Measurements from ENCODE around the gene ST6GALNAC5. TPM values are rescaled to one million over a fixed set of nuclear protein-coding genes. Genes with fewer than 3 reads are reported as not detected.

ST6GALNAC5 gene
- total and polyA plus RNA-seq, 2 experiments from 2014 or later, result 4.1 to 19.2 TPM

DNA sequence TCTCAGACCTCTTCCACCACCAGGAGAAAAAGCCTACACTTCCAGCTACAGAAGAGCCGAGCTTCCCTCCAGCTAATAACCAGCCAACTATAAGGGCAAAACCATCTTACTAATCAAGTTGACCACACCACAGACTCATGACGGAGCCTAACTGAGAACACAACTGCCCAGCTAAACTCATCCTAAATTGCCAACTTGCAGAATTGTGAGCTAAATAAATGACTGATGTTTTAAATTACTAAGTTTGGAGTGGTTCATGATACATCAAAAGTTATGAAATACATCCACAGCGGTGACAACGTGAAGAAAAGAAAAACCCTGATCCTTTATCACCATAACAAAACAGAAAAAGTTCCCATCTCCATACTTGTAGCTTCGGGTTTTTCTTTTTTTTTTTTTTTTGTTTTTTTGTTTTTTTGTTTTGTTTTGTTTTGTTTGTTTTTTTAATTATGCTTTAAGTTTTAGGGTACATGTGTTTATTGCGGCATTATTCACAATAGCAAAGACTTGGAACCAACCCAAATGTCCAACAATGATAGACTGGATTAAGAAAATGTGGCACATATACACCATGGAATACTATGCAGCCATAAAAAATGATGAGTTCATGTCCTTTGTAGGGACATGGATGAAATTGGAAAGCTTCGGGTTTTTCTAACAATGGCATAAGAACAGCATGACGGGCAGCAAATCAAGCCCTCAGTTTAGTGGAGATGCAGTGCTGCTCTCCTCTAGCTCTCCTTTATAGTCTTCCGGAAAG is 229.4 kb downstream of the ST6GALNAC5 start:
- no peaks in the 10 kb centered on the region for H3K36me3 Mint-ChIP-seq (ENCODE audit: low read depth)
- Histone ChIP-seq H2AFZ (no peak overlapping the region), H3K36me3 (ENCODE audit: insufficient read depth) (no peaks in the 10 kb centered on the region), H3F3A (replicated peaks; ENCODE audit: low read depth) (no peaks in the 10 kb centered on the region), H3K27me3 (ENCODE audit: insufficient read depth) (no peaks in the 10 kb centered on the region), H3K4me3 (no peak overlapping the region), H3K4me1 (ENCODE audit: insufficient read depth) (no peaks in the 10 kb centered on the region), H3K79me2 (replicated peaks; ENCODE audit: insufficient read depth) (no peaks in the 10 kb centered on the region), H3K27ac (ENCODE audit: low read depth) (no peak overlapping the region), H3K9me2 (ENCODE audit: insufficient read depth) (no peaks in the 10 kb centered on the region), H3K4me2 (no peak overlapping the region), H4K20me1 (replicated peaks; ENCODE audit: insufficient read depth) (no peaks in the 10 kb centered on the region)
- peak overlapping the region; percentile 26; the same call in 1 of the 2 replicates for H3K27ac Mint-ChIP-seq
- no peak overlapping the region for H3K4me3 Mint-ChIP-seq
- ATAC-seq, result no peak
- peaks cover 4% of the 10 kb centered on the region; the same call in 1 of the 3 replicates for H3K9me3 Mint-ChIP-seq
- no peak for TF ChIP-seq JUNB (IDR thresholded peaks at IDR 0.05; ENCODE audit: unreplicated experiment)
- TF ChIP-seq EZH2 (IDR thresholded peaks at IDR 0.05; ENCODE audit: low read depth, unreplicated experiment), result no peak
- TF ChIP-seq, protein P1, sequence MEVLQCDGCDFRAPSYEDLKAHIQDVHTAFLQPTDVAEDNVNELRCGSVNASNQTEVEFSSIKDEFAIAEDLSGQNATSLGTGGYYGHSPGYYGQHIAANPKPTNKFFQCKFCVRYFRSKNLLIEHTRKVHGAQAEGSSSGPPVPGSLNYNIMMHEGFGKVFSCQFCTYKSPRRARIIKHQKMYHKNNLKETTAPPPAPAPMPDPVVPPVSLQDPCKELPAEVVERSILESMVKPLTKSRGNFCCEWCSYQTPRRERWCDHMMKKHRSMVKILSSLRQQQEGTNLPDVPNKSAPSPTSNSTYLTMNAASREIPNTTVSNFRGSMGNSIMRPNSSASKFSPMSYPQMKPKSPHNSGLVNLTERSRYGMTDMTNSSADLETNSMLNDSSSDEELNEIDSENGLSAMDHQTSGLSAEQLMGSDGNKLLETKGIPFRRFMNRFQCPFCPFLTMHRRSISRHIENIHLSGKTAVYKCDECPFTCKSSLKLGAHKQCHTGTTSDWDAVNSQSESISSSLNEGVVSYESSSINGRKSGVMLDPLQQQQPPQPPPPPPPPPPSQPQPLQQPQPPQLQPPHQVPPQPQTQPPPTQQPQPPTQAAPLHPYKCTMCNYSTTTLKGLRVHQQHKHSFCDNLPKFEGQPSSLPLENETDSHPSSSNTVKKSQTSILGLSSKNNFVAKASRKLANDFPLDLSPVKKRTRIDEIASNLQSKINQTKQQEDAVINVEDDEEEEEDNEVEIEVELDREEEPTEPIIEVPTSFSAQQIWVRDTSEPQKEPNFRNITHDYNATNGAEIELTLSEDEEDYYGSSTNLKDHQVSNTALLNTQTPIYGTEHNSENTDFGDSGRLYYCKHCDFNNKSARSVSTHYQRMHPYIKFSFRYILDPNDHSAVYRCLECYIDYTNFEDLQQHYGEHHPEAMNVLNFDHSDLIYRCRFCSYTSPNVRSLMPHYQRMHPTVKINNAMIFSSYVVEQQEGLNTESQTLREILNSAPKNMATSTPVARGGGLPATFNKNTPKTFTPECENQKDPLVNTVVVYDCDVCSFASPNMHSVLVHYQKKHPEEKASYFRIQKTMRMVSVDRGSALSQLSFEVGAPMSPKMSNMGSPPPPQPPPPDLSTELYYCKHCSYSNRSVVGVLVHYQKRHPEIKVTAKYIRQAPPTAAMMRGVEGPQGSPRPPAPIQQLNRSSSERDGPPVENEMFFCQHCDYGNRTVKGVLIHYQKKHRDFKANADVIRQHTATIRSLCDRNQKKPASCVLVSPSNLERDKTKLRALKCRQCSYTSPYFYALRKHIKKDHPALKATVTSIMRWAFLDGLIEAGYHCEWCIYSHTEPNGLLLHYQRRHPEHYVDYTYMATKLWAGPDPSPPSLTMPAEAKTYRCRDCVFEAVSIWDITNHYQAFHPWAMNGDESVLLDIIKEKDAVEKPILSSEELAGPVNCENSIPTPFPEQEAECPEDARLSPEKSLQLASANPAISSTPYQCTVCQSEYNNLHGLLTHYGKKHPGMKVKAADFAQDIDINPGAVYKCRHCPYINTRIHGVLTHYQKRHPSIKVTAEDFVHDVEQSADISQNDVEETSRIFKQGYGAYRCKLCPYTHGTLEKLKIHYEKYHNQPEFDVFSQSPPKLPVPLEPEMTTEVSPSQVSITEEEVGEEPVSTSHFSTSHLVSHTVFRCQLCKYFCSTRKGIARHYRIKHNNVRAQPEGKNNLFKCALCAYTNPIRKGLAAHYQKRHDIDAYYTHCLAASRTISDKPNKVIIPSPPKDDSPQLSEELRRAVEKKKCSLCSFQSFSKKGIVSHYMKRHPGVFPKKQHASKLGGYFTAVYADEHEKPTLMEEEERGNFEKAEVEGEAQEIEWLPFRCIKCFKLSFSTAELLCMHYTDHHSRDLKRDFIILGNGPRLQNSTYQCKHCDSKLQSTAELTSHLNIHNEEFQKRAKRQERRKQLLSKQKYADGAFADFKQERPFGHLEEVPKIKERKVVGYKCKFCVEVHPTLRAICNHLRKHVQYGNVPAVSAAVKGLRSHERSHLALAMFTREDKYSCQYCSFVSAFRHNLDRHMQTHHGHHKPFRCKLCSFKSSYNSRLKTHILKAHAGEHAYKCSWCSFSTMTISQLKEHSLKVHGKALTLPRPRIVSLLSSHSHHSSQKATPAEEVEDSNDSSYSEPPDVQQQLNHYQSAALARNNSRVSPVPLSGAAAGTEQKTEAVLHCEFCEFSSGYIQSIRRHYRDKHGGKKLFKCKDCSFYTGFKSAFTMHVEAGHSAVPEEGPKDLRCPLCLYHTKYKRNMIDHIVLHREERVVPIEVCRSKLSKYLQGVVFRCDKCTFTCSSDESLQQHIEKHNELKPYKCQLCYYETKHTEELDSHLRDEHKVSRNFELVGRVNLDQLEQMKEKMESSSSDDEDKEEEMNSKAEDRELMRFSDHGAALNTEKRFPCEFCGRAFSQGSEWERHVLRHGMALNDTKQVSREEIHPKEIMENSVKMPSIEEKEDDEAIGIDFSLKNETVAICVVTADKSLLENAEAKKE (CRISPR knock-in tag; IDR thresholded peaks at IDR 0.05), result no peak
- no peak for TF ChIP-seq STAT1 (IDR thresholded peaks at IDR 0.05; ENCODE audit: unreplicated experiment)
- TF ChIP-seq, protein P2, sequence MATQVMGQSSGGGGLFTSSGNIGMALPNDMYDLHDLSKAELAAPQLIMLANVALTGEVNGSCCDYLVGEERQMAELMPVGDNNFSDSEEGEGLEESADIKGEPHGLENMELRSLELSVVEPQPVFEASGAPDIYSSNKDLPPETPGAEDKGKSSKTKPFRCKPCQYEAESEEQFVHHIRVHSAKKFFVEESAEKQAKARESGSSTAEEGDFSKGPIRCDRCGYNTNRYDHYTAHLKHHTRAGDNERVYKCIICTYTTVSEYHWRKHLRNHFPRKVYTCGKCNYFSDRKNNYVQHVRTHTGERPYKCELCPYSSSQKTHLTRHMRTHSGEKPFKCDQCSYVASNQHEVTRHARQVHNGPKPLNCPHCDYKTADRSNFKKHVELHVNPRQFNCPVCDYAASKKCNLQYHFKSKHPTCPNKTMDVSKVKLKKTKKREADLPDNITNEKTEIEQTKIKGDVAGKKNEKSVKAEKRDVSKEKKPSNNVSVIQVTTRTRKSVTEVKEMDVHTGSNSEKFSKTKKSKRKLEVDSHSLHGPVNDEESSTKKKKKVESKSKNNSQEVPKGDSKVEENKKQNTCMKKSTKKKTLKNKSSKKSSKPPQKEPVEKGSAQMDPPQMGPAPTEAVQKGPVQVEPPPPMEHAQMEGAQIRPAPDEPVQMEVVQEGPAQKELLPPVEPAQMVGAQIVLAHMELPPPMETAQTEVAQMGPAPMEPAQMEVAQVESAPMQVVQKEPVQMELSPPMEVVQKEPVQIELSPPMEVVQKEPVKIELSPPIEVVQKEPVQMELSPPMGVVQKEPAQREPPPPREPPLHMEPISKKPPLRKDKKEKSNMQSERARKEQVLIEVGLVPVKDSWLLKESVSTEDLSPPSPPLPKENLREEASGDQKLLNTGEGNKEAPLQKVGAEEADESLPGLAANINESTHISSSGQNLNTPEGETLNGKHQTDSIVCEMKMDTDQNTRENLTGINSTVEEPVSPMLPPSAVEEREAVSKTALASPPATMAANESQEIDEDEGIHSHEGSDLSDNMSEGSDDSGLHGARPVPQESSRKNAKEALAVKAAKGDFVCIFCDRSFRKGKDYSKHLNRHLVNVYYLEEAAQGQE (IDR thresholded peaks at IDR 0.05; ENCODE audit: unreplicated experiment), result no peak
- TF ChIP-seq, protein P3, sequence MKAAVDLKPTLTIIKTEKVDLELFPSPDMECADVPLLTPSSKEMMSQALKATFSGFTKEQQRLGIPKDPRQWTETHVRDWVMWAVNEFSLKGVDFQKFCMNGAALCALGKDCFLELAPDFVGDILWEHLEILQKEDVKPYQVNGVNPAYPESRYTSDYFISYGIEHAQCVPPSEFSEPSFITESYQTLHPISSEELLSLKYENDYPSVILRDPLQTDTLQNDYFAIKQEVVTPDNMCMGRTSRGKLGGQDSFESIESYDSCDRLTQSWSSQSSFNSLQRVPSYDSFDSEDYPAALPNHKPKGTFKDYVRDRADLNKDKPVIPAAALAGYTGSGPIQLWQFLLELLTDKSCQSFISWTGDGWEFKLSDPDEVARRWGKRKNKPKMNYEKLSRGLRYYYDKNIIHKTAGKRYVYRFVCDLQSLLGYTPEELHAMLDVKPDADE (IDR thresholded peaks at IDR 0.05), result no peak
- TF ChIP-seq NANOG (IDR thresholded peaks at IDR 0.05; ENCODE audit: borderline replicate concordance), result no peak
- TF ChIP-seq CREB1 (CRISPR knock-in tag; IDR thresholded peaks at IDR 0.05; ENCODE audit: low read depth), result no peak
- TF ChIP-seq, protein P4, sequence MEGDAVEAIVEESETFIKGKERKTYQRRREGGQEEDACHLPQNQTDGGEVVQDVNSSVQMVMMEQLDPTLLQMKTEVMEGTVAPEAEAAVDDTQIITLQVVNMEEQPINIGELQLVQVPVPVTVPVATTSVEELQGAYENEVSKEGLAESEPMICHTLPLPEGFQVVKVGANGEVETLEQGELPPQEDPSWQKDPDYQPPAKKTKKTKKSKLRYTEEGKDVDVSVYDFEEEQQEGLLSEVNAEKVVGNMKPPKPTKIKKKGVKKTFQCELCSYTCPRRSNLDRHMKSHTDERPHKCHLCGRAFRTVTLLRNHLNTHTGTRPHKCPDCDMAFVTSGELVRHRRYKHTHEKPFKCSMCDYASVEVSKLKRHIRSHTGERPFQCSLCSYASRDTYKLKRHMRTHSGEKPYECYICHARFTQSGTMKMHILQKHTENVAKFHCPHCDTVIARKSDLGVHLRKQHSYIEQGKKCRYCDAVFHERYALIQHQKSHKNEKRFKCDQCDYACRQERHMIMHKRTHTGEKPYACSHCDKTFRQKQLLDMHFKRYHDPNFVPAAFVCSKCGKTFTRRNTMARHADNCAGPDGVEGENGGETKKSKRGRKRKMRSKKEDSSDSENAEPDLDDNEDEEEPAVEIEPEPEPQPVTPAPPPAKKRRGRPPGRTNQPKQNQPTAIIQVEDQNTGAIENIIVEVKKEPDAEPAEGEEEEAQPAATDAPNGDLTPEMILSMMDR (conservative IDR thresholded peaks at IDR 0.05; ENCODE audit: low read depth in 2 of 2), result no peak
- no peak for TF ChIP-seq ZNF331 (CRISPR knock-in tag; IDR thresholded peaks at IDR 0.05; ENCODE audit: low read depth)
- TF ChIP-seq ZNF114 (CRISPR knock-in tag; IDR thresholded peaks at IDR 0.05), result no peak
- TF ChIP-seq POLR2AphosphoS5 (IDR thresholded peaks at IDR 0.05; ENCODE audit: low read depth), result no peak
- TF ChIP-seq EZH2phosphoT487 (IDR thresholded peaks at IDR 0.05; ENCODE audit: unreplicated experiment), result no peak
- no peaks in the 10 kb centered on the region for H3K27me3 Mint-ChIP-seq (ENCODE audit: insufficient read depth, low read depth, poor library complexity)
- DNase-seq (ENCODE audit: low spot score), result no peak
- H3K4me1 Mint-ChIP-seq, result no peaks in the 10 kb centered on the region
